ENCODE measurements around the gene IQGAP2.

- TF ChIP-seq CTCF (conservative IDR thresholded peaks at IDR 0.05; ENCODE audit: low read length) = no peak
- no peak for TF ChIP-seq EZH2phosphoT487 (IDR thresholded peaks at IDR 0.05; ENCODE audit: borderline replicate concordance)
Measured at GRCh38 chr5:76692274-76692540, 289.1 kb downstream of the IQGAP2 start.
